Retinal pigment epithelial cell (primary cell): ENCODE results near the gene TOR1AIP2.

ENCODE experiments used
- DNase-seq: peaks from one replicate; pipeline ENCODE4 v3.0.0-alpha.2; 2010; ENCODE audit warnings: low read depth
- H3K4me3 ChIP-seq: 2 replicates; pipeline ENCODE4 v1.5.1; 2011; ENCODE audit warnings: mild to moderate bottlenecking, low read length, control low read depth, moderate library complexity
- TF ChIP-seq, protein P1 (sequence below): conservative IDR thresholded peaks from 2 replicates; pipeline ENCODE4 v1.5.1; 2011; ENCODE audit warnings: low read depth, low read length, control low read depth, inconsistent platforms

The TOR1AIP2 gene

DNA sequence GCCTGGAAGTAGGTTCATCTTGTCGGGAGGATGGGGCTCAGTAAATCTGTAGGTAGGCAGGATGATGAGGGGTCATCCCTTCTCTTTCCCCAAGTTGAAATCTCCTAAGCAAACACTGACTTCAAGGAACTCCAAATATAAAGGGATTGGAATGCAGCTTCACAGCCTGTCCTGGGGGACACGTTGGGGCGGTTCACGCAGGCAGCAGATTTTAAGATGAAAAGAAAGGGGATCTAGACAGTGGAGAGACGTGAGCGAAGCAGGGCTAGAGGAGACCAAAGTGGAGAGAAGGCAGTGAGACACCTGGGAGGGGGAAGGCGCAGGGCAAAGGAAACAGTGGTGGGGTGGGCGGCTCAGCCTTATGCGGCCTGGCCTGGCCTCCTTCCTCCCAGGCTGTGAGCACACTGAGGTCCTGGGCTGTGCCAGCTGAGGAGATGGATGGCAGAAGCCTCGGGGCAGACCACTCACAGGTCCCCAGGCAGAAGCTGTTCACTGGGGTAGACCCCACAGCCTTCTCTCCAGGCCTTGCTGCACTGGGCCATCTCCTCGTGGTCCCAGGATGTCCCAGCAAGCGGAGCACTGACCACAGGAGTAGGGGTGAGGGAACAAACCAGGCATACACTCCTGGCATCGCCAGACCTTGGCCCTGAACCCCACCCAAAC lies 51.7 kb downstream of the TOR1AIP2 start:
- TF ChIP-seq, protein P1, sequence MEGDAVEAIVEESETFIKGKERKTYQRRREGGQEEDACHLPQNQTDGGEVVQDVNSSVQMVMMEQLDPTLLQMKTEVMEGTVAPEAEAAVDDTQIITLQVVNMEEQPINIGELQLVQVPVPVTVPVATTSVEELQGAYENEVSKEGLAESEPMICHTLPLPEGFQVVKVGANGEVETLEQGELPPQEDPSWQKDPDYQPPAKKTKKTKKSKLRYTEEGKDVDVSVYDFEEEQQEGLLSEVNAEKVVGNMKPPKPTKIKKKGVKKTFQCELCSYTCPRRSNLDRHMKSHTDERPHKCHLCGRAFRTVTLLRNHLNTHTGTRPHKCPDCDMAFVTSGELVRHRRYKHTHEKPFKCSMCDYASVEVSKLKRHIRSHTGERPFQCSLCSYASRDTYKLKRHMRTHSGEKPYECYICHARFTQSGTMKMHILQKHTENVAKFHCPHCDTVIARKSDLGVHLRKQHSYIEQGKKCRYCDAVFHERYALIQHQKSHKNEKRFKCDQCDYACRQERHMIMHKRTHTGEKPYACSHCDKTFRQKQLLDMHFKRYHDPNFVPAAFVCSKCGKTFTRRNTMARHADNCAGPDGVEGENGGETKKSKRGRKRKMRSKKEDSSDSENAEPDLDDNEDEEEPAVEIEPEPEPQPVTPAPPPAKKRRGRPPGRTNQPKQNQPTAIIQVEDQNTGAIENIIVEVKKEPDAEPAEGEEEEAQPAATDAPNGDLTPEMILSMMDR: no peak
- no peak overlapping the region for H3K4me3 ChIP-seq
- DNase-seq: no peak

DNA sequence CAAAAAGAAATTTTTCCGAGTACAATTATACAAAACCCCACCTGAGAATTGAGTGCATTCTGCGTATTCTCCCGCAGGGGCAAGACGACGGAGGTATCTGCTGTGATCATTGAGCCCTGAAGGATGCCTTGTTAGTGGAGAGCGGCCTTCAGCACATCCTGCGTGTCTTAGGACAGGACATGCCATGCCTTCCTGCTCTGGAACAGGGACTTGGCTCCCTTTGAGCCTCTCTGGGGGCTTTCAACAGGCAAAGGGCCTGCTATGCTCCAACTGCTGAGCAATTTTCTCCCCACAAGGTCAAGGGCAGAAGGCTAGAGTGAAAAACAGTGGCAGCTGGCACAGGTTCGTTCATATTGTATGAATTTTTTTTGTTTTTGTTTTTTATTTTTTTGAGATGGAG lies 52.4 kb downstream of the TOR1AIP2 start:
- no peak for DNase-seq
- TF ChIP-seq, protein P1: no peak

DNA sequence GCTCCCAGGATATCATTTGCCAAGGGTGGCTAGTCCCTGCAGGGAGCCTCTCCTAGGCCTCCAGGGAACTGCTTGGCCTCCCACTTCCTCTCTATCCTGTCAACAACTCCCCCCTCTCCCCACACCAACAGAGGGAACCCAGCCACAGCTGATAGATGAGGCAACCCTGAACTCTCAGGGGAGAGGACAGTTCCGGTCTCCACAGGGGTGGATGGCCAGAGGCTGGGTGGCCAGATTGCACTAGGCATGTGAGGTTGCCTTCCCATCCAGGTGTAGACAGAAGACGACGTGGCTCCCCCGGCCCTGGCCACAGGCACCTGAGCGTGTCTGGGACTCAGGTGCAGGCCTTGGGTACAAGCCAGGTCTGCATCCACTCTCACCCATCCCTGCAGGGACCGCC lies 53.3 kb downstream of the TOR1AIP2 start:
- H3K4me3 ChIP-seq: no peak overlapping the region
- no peak for DNase-seq
- TF ChIP-seq, protein P1: no peak

More for the DNA sequence above, 52.4 kb downstream of the TOR1AIP2 start:
- H3K4me3 ChIP-seq: no peak overlapping the region

DNA sequence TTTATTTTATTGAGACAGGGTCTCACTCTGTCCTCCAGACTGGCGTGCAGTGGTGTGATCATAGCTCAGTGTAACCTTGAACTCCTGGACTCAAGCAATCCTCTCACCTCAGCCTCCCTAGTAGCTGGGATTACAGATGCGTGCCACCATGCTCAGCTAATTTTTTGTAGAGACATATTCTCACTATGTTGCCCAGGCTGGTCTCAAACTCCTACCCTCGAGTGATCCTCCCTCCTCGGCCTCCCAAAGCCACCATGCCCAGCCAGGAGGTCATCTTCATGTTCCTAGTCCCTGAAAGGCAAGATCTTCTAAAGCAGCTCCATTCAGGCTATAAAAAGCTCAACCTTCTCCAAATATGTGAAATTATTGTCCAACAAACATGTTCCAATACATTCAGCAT lies 53.9 kb downstream of the TOR1AIP2 start:
- no peak overlapping the region for H3K4me3 ChIP-seq
- DNase-seq: no peak
- TF ChIP-seq, protein P1: no peak

DNA sequence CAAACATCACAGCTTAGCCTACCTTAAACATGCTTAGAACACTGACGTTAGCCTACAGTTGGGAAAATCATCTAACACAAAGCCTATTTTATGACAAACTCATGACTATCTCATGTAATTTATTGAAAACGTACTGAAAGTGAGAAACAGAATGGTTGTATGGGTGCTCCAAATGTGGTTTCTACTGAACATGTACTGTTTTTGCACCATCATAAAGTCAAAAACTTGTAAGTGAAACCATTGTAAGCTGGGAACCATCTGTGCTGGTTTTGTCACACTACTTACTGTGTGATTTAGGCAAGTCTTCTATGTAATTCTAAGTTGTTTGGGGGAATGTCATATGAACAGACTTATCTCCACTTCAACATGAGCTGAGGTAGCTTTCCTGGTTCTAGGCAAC lies 55.5 kb downstream of the TOR1AIP2 start:
- no peak for DNase-seq
- H3K4me3 ChIP-seq: no peak overlapping the region
- TF ChIP-seq, protein P1: no peak

DNA sequence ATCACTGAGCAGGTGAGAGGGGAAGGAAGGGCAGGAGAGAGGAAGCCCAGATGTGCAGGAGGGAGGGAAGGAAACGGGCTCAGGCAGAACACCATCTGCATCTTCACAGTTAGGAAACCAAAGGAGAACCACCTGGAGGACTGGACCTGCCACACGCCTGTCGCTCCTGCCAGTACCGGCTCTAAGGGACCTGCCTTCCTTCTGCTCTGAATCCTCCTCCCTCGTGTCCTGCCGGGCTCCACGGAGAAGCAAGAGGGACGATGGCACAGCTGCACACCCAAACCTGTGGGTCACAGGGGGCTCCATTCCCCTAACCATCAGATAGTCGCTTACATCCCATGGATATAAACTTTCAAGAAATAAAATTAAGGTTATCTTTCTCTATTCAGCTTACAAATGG lies 56.1 kb downstream of the TOR1AIP2 start:
- TF ChIP-seq, protein P1: no peak
- no peak for DNase-seq

DNA sequence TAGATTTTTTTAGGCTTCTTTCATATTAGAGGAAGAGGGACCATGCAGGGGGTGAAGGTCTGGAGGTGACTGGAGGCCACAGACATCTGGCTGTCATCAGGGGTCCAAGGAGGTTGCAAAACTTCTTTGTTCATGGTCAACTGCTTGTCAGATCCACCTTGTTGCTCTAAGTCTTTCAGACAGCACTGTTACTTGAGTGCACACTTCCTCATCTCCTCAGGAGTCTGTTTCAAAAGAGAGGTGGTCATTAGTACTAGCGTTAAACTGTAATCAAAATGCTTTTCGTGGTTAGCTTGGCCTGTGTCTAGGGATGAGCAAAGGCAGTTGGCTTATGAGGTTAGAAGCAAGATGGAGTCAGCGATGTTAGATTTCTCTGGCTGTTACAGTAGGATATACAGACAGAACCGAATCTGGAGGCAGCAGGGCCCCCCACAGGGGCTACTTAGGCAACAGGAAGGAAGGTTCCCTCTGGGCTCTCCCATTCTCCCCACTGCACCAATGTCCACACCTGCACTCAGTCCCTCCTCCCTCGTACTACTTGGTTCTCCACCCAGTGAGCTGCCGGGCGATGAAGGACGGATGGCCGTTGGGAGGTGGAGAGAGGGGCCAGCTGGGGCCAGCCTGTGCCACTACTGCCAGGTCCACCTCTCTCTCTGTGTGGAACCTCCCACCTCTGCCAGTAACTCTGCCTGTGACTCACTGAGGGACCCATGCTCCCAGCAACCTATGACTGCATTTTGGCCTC lies 57.2 kb downstream of the TOR1AIP2 start:
- TF ChIP-seq, protein P1: no peak
- no peak overlapping the region for H3K4me3 ChIP-seq
- no peak for DNase-seq

More for the DNA sequence above, 56.1 kb downstream of the TOR1AIP2 start:
- H3K4me3 ChIP-seq: no peak overlapping the region
